ENCODE measurements around the gene LARP4B.

GRCh38 chr10:794382-794956, 137.0 kb downstream of the LARP4B start:
- peak in 1 of 2 donors; percentile 10 for TF ChIP-seq CTCF (conservative IDR thresholded peaks at IDR 0.05 in 1 of 2, IDR thresholded peaks at IDR 0.05 in 1 of 2; ENCODE audit: extremely low read depth in 1 of 2, insufficient read depth in 1 of 2, low read depth in 1 of 2, low read length in 2 of 2)
- TF ChIP-seq EZH2 (IDR thresholded peaks at IDR 0.05; ENCODE audit: borderline replicate concordance, low read length) = no peak
